ENCODE measurements around the gene AMH. TPM values are rescaled to one million over a fixed set of nuclear protein-coding genes. Genes with fewer than 3 reads are reported as not detected.

The AMH gene
- total and polyA plus RNA-seq, 9 donors = 0.80 to 12.0 (median 1.3) TPM; not detected in 1

- Histone ChIP-seq H3K4me3 (no peak overlapping the region), H3K27ac (no peak overlapping the region), H3K4me1 (ENCODE audit: insufficient read depth) (peaks cover 2% of the 10 kb centered on the region), H3K36me3 (no peaks in the 10 kb centered on the region), H3K27me3 (no peaks in the 10 kb centered on the region), H3K9me3 (no peaks in the 10 kb centered on the region)
- intact Hi-C loops (cut with DNase I) = no loop called here
- DNase-seq = no peak
- 87 to 89% (median 89%) methylated on average over 15 of the region's 15 CpGs for WGBS, 3 donors
- no peak for TF ChIP-seq POLR2A (IDR thresholded peaks at IDR 0.05)
- TF ChIP-seq EP300 (IDR thresholded peaks at IDR 0.05) = no peak
- TF ChIP-seq CTCF (IDR thresholded peaks at IDR 0.05) = no peak
Measured at GRCh38 chr19:2202366-2202765, 46.8 kb upstream of the AMH start.

DNA sequence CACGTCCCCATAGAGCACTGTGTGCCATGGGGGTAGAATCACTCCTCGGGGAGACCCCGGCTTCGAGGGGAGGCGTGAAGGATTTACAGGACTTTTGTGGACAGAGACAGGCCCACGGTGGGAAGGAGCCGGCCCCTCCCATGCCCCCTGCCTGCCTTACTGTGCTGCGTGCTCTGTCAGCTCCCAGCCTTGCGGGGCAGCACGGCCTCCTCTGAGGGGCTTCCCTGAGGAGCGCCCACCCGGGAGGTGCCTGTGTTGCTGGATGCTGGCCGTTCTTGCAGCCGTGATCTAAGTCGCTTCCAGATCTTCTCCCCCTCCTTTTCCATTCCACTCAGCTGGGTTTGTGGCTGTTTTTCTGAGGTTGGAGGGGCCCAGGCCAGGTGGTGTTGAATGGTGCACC lies 42.1 kb upstream of the AMH start:
- Histone ChIP-seq H3K4me1 (ENCODE audit: insufficient read depth) (peaks cover 2% of the 10 kb centered on the region), H3K27ac (no peak overlapping the region), H3K4me3 (no peak overlapping the region), H3K9me3 (no peaks in the 10 kb centered on the region), H3K27me3 (no peaks in the 10 kb centered on the region), H3K36me3 (no peaks in the 10 kb centered on the region)
- DNase-seq = no peak
- no peak for TF ChIP-seq POLR2A (IDR thresholded peaks at IDR 0.05)
- TF ChIP-seq CTCF (IDR thresholded peaks at IDR 0.05) = no peak
- no peak for TF ChIP-seq EP300 (IDR thresholded peaks at IDR 0.05)
- intact Hi-C loops (cut with DNase I) = no loop called here
- 86 to 93% (median 89%) methylated on average over 15 of the region's 15 CpGs for WGBS, 3 donors

GRCh38 chr19:2207991-2208860 lies 40.9 kb upstream of the AMH start:
- Histone ChIP-seq H3K27ac (no peak overlapping the region), H3K4me3 (no peak overlapping the region), H3K9me3 (no peaks in the 10 kb centered on the region), H3K27me3 (no peaks in the 10 kb centered on the region), H3K4me1 (ENCODE audit: insufficient read depth) (peaks cover 2% of the 10 kb centered on the region), H3K36me3 (no peaks in the 10 kb centered on the region)
- TF ChIP-seq POLR2A (IDR thresholded peaks at IDR 0.05) (no peak), CTCF (IDR thresholded peaks at IDR 0.05) (no peak), EP300 (IDR thresholded peaks at IDR 0.05) (no peak)
- intact Hi-C loops (cut with DNase I) = no loop called here
- WGBS, 3 donors = 78 to 85% (median 79%) methylated on average over 31 to 36 of the region's 36 CpGs
- DNase-seq = no peak

DNA sequence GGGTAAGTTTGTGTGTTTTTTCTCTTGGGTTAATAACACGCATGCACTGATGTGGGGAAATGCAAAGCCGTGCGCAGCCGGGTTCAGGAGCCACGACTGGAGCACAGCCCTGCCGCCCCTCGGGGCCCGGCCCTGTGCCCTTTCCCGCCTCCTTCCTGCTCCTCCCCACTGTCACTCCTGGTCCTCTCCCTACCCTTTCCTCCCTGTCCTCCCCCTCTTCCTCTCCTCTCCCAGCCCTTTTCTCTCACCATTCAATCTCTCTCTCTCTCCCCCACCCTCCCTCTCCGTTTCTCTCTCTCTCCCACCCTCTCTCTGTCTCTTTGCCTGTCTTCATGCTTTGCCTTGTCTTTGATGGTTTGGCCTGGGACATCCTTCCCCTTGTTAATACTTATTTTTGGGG lies 40.1 kb upstream of the AMH start:
- DNase-seq = no peak
- intact Hi-C loops (cut with DNase I) = no loop called here
- H3K4me3 ChIP-seq = no peak overlapping the region
- H3K4me1 ChIP-seq (ENCODE audit: insufficient read depth) = peaks cover under 1% of the 10 kb centered on the region
- no peak for TF ChIP-seq EP300 (IDR thresholded peaks at IDR 0.05)
- no peak for TF ChIP-seq POLR2A (IDR thresholded peaks at IDR 0.05)
- no peak for TF ChIP-seq CTCF (IDR thresholded peaks at IDR 0.05)
- no peaks in the 10 kb centered on the region for H3K27me3 ChIP-seq
- H3K36me3 ChIP-seq = no peaks in the 10 kb centered on the region
- 80 to 85% (median 82%) methylated on average over 10 of the region's 10 CpGs for WGBS, 3 donors
- no peak overlapping the region for H3K27ac ChIP-seq
- no peaks in the 10 kb centered on the region for H3K9me3 ChIP-seq

Data from ovary (tissue), 9 donors.